HG02884 (cell line): ENCODE results near the gene FSCN2.

ENCODE experiments used
- ATAC-seq: cut with Tn5 transposase; IDR thresholded peaks from one replicate; pipeline ENCODE4 v1.9.1; 2021; ENCODE audit warnings: mild to moderate bottlenecking, moderate library complexity; ENCODE audit not compliant: unreplicated experiment

FSCN2 gene

GRCh38 chr17:81538651-81539570 is 10.7 kb downstream of the FSCN2 start:
- ATAC-seq = no peak

GRCh38 chr17:81539571-81539900 is 11.4 kb downstream of the FSCN2 start:
- ATAC-seq = no peak

- ATAC-seq = no peak
Observed at GRCh38 chr17:81539961-81540675, 11.9 kb downstream of the FSCN2 start.

GRCh38 chr17:81540676-81541027 is 12.5 kb downstream of the FSCN2 start:
- ATAC-seq = no peak

GRCh38 chr17:81541123-81541522 is 12.9 kb downstream of the FSCN2 start:
- ATAC-seq = no peak

GRCh38 chr17:81542431-81543338 is 14.5 kb downstream of the FSCN2 start:
- no peak for ATAC-seq

- no peak for ATAC-seq
Observed at GRCh38 chr17:81543339-81543675, 15.1 kb downstream of the FSCN2 start.

- ATAC-seq = no peak
Observed at GRCh38 chr17:81543756-81544155, 15.6 kb downstream of the FSCN2 start.

GRCh38 chr17:81544281-81544974 is 16.3 kb downstream of the FSCN2 start:
- ATAC-seq = no peak

GRCh38 chr17:81545160-81545949 is 17.2 kb downstream of the FSCN2 start:
- no peak for ATAC-seq

- no peak for ATAC-seq
Observed at GRCh38 chr17:81546906-81547613, 18.9 kb downstream of the FSCN2 start.

- no peak for ATAC-seq
Observed at GRCh38 chr17:81547614-81547982, 19.4 kb downstream of the FSCN2 start.

- ATAC-seq = no peak
Observed at GRCh38 chr17:81549031-81549557, 20.9 kb downstream of the FSCN2 start.

GRCh38 chr17:81549826-81550225 is 21.6 kb downstream of the FSCN2 start:
- no peak for ATAC-seq

- no peak for ATAC-seq
Observed at GRCh38 chr17:81550285-81550684, 22.1 kb downstream of the FSCN2 start.

GRCh38 chr17:81550830-81551457 is 22.8 kb downstream of the FSCN2 start:
- no peak for ATAC-seq

GRCh38 chr17:81551458-81552243 is 23.5 kb downstream of the FSCN2 start:
- ATAC-seq = no peak
